ENCODE results near the gene RALY. TPM values are rescaled to one million over a fixed set of nuclear protein-coding genes. Genes with fewer than 3 reads are reported as not detected.
A peak's percentile ranks its signal among the peaks of the same experiment; 100 is the strongest.

RALY gene
- total and polyA plus RNA-seq, 10 of the 15 experiments (the other 5 are each of a cell fraction or from before 2014, with no cell fraction given) = 1.2 to 246 (median 137) TPM

- FAIRE-seq (no peak), DNase-seq (ENCODE audit: low read depth, low spot score) (no peak), ATAC-seq (no peak)
- CTCF ChIA-PET = interaction anchor here (0.9 to 1.2 kb wide), 4 partner anchors 12 to 289 kb away, joined by 3 to 7 read pairs (median 4); no protein-coding TSS in a partner anchor
- no peaks in the 10 kb centered on the region for H3K4me1 ChIP-seq (ENCODE audit: control insufficient read depth, insufficient read depth, low read length)
- H3K4me3 ChIP-seq = no peak overlapping the region
- peaks cover 25 to 26% of the 10 kb centered on the region in 2 experiments for H3K36me3 ChIP-seq (ENCODE audit: control insufficient read depth in 2 of 2, insufficient read depth in 2 of 2, low read length in 1 of 2)
- BruUV-seq (replicated peaks) = no TSS peak
- H3K27me3 ChIP-seq (replicated peaks in 1 of 2; ENCODE audit: control insufficient read depth in 2 of 2, insufficient read depth in 2 of 2, low read length in 1 of 2) = no peaks in the 10 kb centered on the region
- POLR2A ChIA-PET = interaction anchor here (1.4 kb wide), 1 partner anchor 18 kb away, joined by 3 read pairs; no protein-coding TSS in a partner anchor
- H3K9ac ChIP-seq (ENCODE audit: control insufficient read depth, insufficient read depth, low read length) = no peak overlapping the region
- RAD21 ChIA-PET (ENCODE audit: unreplicated experiment) = interaction anchor here (0.6 to 1.5 kb wide), 3 partner anchors 12 to 55 kb away, joined by 3 to 4 read pairs (median 3); no protein-coding TSS in a partner anchor
- H3K27ac ChIP-seq (ENCODE audit: control insufficient read depth, insufficient read depth) = no peak overlapping the region
- H4K20me1 ChIP-seq (ENCODE audit: control insufficient read depth, insufficient read depth) = 0 out of 2 replicates have a peak, but pooled peaks cover 3% of the 10 kb centered on the region
- no peak overlapping the region for H3K4me2 ChIP-seq (ENCODE audit: control insufficient read depth, insufficient read depth)
- in situ Hi-C loops (cut with MboI) (no loop called here), intact Hi-C loops (cut with micrococcal nuclease; ENCODE audit: unreplicated experiment) (no loop called here)
- H2AFZ ChIP-seq (ENCODE audit: control insufficient read depth, low read depth, low read length) = no peak overlapping the region
- no peaks in the 10 kb centered on the region for H3K9me3 ChIP-seq (replicated peaks; ENCODE audit: control insufficient read depth, insufficient read depth, low read length)
- no peaks in the 10 kb centered on the region for H3K79me2 ChIP-seq (ENCODE audit: control insufficient read depth, insufficient read depth, low read length)
- 0 out of 2 replicates have a peak, but pooled peaks have one; percentile 23 for TF ChIP-seq POLR2AphosphoS2 (IDR thresholded peaks at IDR 0.05; ENCODE audit: low read depth, low read length)
- peak; percentile 50 for TF ChIP-seq POLR2A (IDR thresholded peaks at IDR 0.05; ENCODE audit: low read depth, low read length)
- no peak for TF ChIP-seq ZBTB33 (IDR thresholded peaks at IDR 0.05)
- 82% methylated on average over 8 of the region's 8 CpGs for whole genome bisulfite sequencing (ENCODE audit: insufficient coverage, insufficient replicate concordance, low lambda C conversion rate, missing lambda C conversion rate)
- SMC1A ChIA-PET (ENCODE audit: uncharacterized antibody, unreplicated experiment) = interaction anchor here (0.7 to 1.6 kb wide), 4 partner anchors 9 to 86 kb away, joined by 3 to 5 read pairs (median 3); no protein-coding TSS in a partner anchor
Observed at GRCh38 chr20:34082232-34082887, 88.6 kb downstream of the RALY start.

Data from GM12878 (cell line).